H9 (cell line): ENCODE data around the gene SPAG6. TPM values are rescaled to one million over a fixed set of nuclear protein-coding genes. Genes with fewer than 3 reads are reported as not detected.

Experiments used
- DNase-seq: peaks from one replicate; pipeline ENCODE4 v3.0.0-alpha.2; 2017
- H2AFZ ChIP-seq: one replicate; pipeline ENCODE4 v1.6.1; 2013; ENCODE audit warnings: mild to moderate bottlenecking, low read length, control low read depth, moderate library complexity
- H2AK5ac ChIP-seq: 2 replicates; pipeline ENCODE4 v1.6.1; 2013; ENCODE audit warnings: low read length, control low read depth, mixed read lengths; ENCODE audit not compliant: insufficient read length
- H2BK120ac ChIP-seq: one replicate; pipeline ENCODE4 v1.6.1; 2013; ENCODE audit warnings: low read depth, mild to moderate bottlenecking, low read length, control low read depth, inconsistent platforms; ENCODE audit not compliant: poor library complexity, severe bottlenecking
- H2BK12ac ChIP-seq: 2 replicates; pipeline ENCODE4 v1.6.1; 2013; ENCODE audit warnings: low read length, control low read depth, mixed read lengths, low read depth; ENCODE audit not compliant: insufficient read length
- H2BK15ac ChIP-seq: 2 replicates; pipeline ENCODE4 v1.6.1; 2013; ENCODE audit warnings: low read depth, low read length, control low read depth
- H2BK20ac ChIP-seq: one replicate; pipeline ENCODE4 v1.6.1; 2013; ENCODE audit warnings: low read depth, mild to moderate bottlenecking, low read length, control low read depth, inconsistent platforms; ENCODE audit not compliant: poor library complexity, severe bottlenecking
- H2BK5ac ChIP-seq: 2 replicates; pipeline ENCODE4 v1.6.1; 2013; ENCODE audit warnings: low read length, control low read depth, mixed read lengths; ENCODE audit not compliant: insufficient read length
- H3K14ac ChIP-seq: 2 replicates; pipeline ENCODE4 v1.6.1; 2013; ENCODE audit warnings: low read length, control low read depth; ENCODE audit not compliant: insufficient read depth
- H3K18ac ChIP-seq: 2 replicates; pipeline ENCODE4 v1.6.1; 2013; ENCODE audit warnings: low read depth, mild to moderate bottlenecking, mixed read lengths, low read length, control low read depth; ENCODE audit not compliant: insufficient read length
- H3K23ac ChIP-seq: 2 replicates; pipeline ENCODE4 v1.6.1; 2013; ENCODE audit warnings: low read length, control low read depth, mixed read lengths, low read depth; ENCODE audit not compliant: insufficient read length
- H3K23me2 ChIP-seq: 2 replicates; pipeline ENCODE4 v1.6.1; 2013; ENCODE audit warnings: low read depth, mild to moderate bottlenecking, mixed read lengths, low read length, control low read depth; ENCODE audit not compliant: insufficient read length, poor library complexity, severe bottlenecking
- H3K27ac ChIP-seq: 2 replicates; pipeline ENCODE4 v1.5.1; 2013; ENCODE audit warnings: low read length, control low read depth, mixed read lengths, low read depth; ENCODE audit not compliant: insufficient read length
- H3K27me3 ChIP-seq: 2 replicates; pipeline ENCODE4 v1.6.1; 2013; ENCODE audit warnings: low read length, control low read depth, inconsistent platforms; ENCODE audit not compliant: insufficient read depth
- H3K4ac ChIP-seq: 2 replicates; pipeline ENCODE4 v1.6.1; 2013; ENCODE audit warnings: low read depth, mild to moderate bottlenecking, control low read depth, inconsistent platforms, low read length, moderate library complexity
- H3K4me1 ChIP-seq: 2 replicates; pipeline ENCODE4 v1.6.1; 2013; ENCODE audit warnings: low read length, control low read depth, inconsistent platforms; ENCODE audit not compliant: insufficient read depth
- H3K4me2 ChIP-seq: 2 replicates; pipeline ENCODE4 v1.6.1; 2013; ENCODE audit warnings: low read length, control low read depth, mixed read lengths; ENCODE audit not compliant: insufficient read length, insufficient read depth
- H3K56ac ChIP-seq: 2 replicates; pipeline ENCODE4 v1.6.1; 2013; ENCODE audit warnings: low read depth, mild to moderate bottlenecking, mixed read lengths, low read length, control low read depth; ENCODE audit not compliant: insufficient read length
- H3K79me1 ChIP-seq: 2 replicates; pipeline ENCODE4 v1.6.1; 2013; ENCODE audit warnings: low read depth, mild to moderate bottlenecking, moderate library complexity, low read length, control low read depth, inconsistent platforms; ENCODE audit not compliant: insufficient read depth, poor library complexity, severe bottlenecking
- H3K79me2 ChIP-seq: 2 replicates; pipeline ENCODE4 v1.6.1; 2013; ENCODE audit warnings: low read length, control low read depth, inconsistent platforms; ENCODE audit not compliant: insufficient read depth
- H3K9ac ChIP-seq: 2 replicates; pipeline ENCODE4 v1.6.1; 2013; ENCODE audit warnings: low read length, control low read depth, mixed read lengths; ENCODE audit not compliant: insufficient read length; ENCODE audit errors: extremely low read depth
- H3K9me3 ChIP-seq: one replicate; pipeline ENCODE4 v1.6.1; 2013; ENCODE audit warnings: low read depth, low read length, inconsistent platforms; ENCODE audit not compliant: control insufficient read depth
- H3T11ph ChIP-seq: one replicate; pipeline ENCODE4 v1.6.1; 2013; ENCODE audit warnings: mild to moderate bottlenecking, low read length, control low read depth, inconsistent platforms
- H4K20me1 ChIP-seq: one replicate; pipeline ENCODE4 v1.6.1; 2013; ENCODE audit not compliant: control insufficient read depth, insufficient read length, insufficient read depth
- H4K5ac ChIP-seq: 2 replicates; pipeline ENCODE4 v1.6.1; 2013; ENCODE audit warnings: low read depth, mild to moderate bottlenecking, mixed read lengths, low read length, control low read depth; ENCODE audit not compliant: insufficient read length
- H4K8ac ChIP-seq: replicated peaks from 2 replicates; pipeline ENCODE4 v1.6.1; 2013; ENCODE audit warnings: low read length, control low read depth, mixed read lengths, low read depth; ENCODE audit not compliant: insufficient read length
- H4K91ac ChIP-seq: 2 replicates; pipeline ENCODE4 v1.6.1; 2013; ENCODE audit warnings: low read depth, mild to moderate bottlenecking, moderate library complexity, mixed read lengths, low read length, control low read depth; ENCODE audit not compliant: insufficient read length
- H3K27ac Mint-ChIP-seq, 3 experiments: 2 replicates in 2 of 3; 3 replicates in 1 of 3; pipeline ENCODE4 v1.8.0; 2020 to 2021; ENCODE audit warnings: mixed read lengths in 3 of 3, mild to moderate bottlenecking in 1 of 3, moderate library complexity in 1 of 3
- H3K27me3 Mint-ChIP-seq: 2 replicates; pipeline ENCODE4 v1.8.0; 2021; ENCODE audit warnings: low read depth, mild to moderate bottlenecking, moderate library complexity, mixed read lengths
- H3K36me3 Mint-ChIP-seq, 3 experiments: 2 replicates in 2 of 3; 3 replicates in 1 of 3; pipeline ENCODE4 v1.8.0; 2020 to 2021; ENCODE audit warnings: low read depth in 3 of 3, mixed read lengths in 3 of 3; ENCODE audit not compliant: insufficient read depth in 1 of 3
- H3K4me1 Mint-ChIP-seq, 2 experiments: 2 replicates each; pipeline ENCODE4 v1.8.0; 2020; ENCODE audit warnings: mixed read lengths in 2 of 2
- H3K4me3 Mint-ChIP-seq, 2 experiments: 2 replicates in 1 of 2; 3 replicates in 1 of 2; pipeline ENCODE4 v1.8.0; 2020 to 2021; ENCODE audit warnings: mild to moderate bottlenecking in 2 of 2, mixed read lengths in 2 of 2, moderate library complexity in 1 of 2
- H3K9me3 Mint-ChIP-seq, 2 experiments: 2 replicates in 1 of 2; 3 replicates in 1 of 2; pipeline ENCODE4 v1.8.0; 2020; ENCODE audit warnings: mild to moderate bottlenecking in 2 of 2, mixed read lengths in 2 of 2, moderate library complexity in 1 of 2
- CTCF ChIP-seq: fragments of 200-600 bp; sonication (generic); conservative IDR thresholded peaks from 3 replicates; pipeline ENCODE4 v1.8.0; 2021; ENCODE audit warnings: antibody characterized with exemption, mild to moderate bottlenecking
- WGBS: extraction: QIAGEN DNeasy Blood & Tissue Kit; methylation state at CpG from one replicate; pipeline ENCODE4 v1.1.7; 2013; ENCODE audit warnings: missing lambda C conversion rate, low lambda C conversion rate, mixed read lengths; ENCODE audit not compliant: insufficient read length; ENCODE audit errors: extremely low coverage; 5-methylcytosine and 5-hydroxymethylcytosine counted together
- total RNA-seq: library from RNA; stranded (reverse); gene quantifications from 2 replicates; pipeline ENCODE4 v1.2.1, GENCODE V29; 2021

Gene SPAG6
- total RNA-seq, 1 experiment from 2014 or later, result 0.24 TPM

GRCh38 chr10:22329150-22329549 lies 16.1 kb upstream of the SPAG6 start:
- no peaks in the 10 kb centered on the region for H3K79me2 ChIP-seq
- no peak for DNase-seq
- no peaks in the 10 kb centered on the region for H3K9me3 ChIP-seq
- H3K4me1 ChIP-seq, result peaks cover 3% of the 10 kb centered on the region; the same call in 1 of the 2 replicates
- H3K23ac ChIP-seq, result no peak overlapping the region
- H4K91ac ChIP-seq, result no peak overlapping the region
- H3K4ac ChIP-seq, result no peak overlapping the region
- TF ChIP-seq CTCF, result no peak
- WGBS, result no CpG with 5 or more reads among the region's 3 CpGs
- Mint-ChIP-seq H3K27me3 (peaks cover 88% of the 10 kb centered on the region), H3K4me3 (no peak overlapping the region), H3K4me1 (peaks cover 20 to 26% of the 10 kb centered on the region in 2 experiments), H3K9me3 (peaks cover 0 to 3% of the 10 kb centered on the region in 2 experiments; a peak in 2 of 5 replicates), H3K36me3 (peaks cover 0 to 5% (median 0%) of the 10 kb centered on the region in 3 experiments; a peak in 1 of 7 replicates), H3K27ac (no peak overlapping the region)
- H3K79me1 ChIP-seq, result no peaks in the 10 kb centered on the region
- peaks cover 41% of the 10 kb centered on the region for H3K27me3 ChIP-seq
- H3T11ph ChIP-seq, result no peak overlapping the region
- H4K20me1 ChIP-seq, result no peaks in the 10 kb centered on the region
- H3K9ac ChIP-seq, result no peak overlapping the region
- no peaks in the 10 kb centered on the region for H3K23me2 ChIP-seq
- H2AK5ac ChIP-seq, result no peak overlapping the region
- H2AFZ ChIP-seq, result no peak overlapping the region
- H3K4me2 ChIP-seq, result no peak overlapping the region
- H2BK20ac ChIP-seq, result no peak overlapping the region
- H3K18ac ChIP-seq, result no peak overlapping the region
- H2BK5ac ChIP-seq, result no peak overlapping the region
- no peak overlapping the region for H3K27ac ChIP-seq
- H2BK12ac ChIP-seq, result no peak overlapping the region
- no peak overlapping the region for H2BK120ac ChIP-seq
- H3K14ac ChIP-seq, result no peak overlapping the region
- H2BK15ac ChIP-seq, result no peak overlapping the region
- no peak overlapping the region for H4K5ac ChIP-seq
- H4K8ac ChIP-seq, result no peak overlapping the region
- no peak overlapping the region for H3K56ac ChIP-seq
